Heart left ventricle (tissue), 13 donors: Measurements from ENCODE around the gene NIBAN1.

Source experiments
- POLR2A ChIP-seq, 2 donors: fragments of 450-650 bp; IDR thresholded peaks; one replicate each; pipeline ENCODE4 v1.6.1; 2017; ENCODE audit warnings: antibody characterized with exemption in 2 of 2, mild to moderate bottlenecking in 2 of 2, moderate library complexity in 2 of 2
- TF ChIP-seq, protein P1 (sequence below), 12 donors: fragments of 200-600 bp; sonication (generic) in 4 of 12; IDR thresholded peaks; one replicate each; pipeline versions ENCODE4 v1.5.0 to v1.8.0; 2018 to 2022; ENCODE audit warnings: antibody characterized with exemption in 12 of 12, mild to moderate bottlenecking in 5 of 12
- donor health status: ischemic (EF 13 %, LVEDD 7.1; RV severe dilation, severe dysfunction).
- donor health status: DM: no; HTN: yes; CAD: no.
- donor health status: DM: no; HTN: no; CAD: no.
- donor health status: ischemic (EF 25% LVEDD 6.9; RV normal size, moderate dysfunction).
- donor health status: ischemic (EF 25% LVEDD 5.7; RV mildly dilated, moderate dysfunction).
- donor health status: ischemic (EF 35%, LVEDD 5.7; RV mildly dilated, moderate dysfunction).
- donor health status: nonischemic (EF 11% LVEDD 7.7; RV severe dilation, severe dysfunction).
- donor health status: DM: yes; HTN: yes; CAD: no.
- donor health status: PGD.
- donor health status: ischemic (EF 29% LVEDD 5.4; RV normal size, mild dysfunction).
- donor health status: nonischemic (EF 23%, LVEDD 6.1; RV moderate dilation, normal function).

DNA sequence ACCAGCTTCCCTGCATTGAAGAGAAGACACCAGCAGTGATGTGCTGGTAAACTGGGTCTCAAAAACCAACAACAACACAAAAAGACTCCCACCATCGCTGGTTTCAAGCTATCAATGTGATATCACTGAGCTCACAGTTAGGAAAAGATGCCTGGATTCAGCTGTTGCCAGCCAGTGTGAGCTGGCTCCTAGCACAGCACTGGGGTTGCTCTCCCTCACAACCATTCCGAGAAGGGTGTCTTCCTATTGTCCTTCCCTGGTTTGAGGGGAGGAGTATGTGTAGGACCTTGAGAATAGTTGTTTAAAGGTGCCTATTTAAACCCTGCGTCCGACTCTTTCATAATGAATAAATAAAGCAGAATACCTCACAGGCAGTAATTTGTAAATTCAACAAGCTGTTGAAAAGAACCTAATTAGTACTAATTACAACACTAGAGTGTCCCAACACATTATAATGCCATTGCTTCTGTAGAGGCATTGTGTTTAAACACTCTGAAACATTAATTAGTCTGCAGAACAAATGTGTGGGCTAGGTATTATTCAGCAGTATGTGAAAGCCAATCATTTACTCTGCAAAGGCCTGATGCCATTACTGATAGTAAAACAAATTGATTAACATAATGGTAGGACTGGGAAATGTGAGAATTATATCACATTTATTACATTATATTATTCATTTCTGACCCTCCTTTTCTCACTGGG, 17.2 kb downstream of the NIBAN1 start:
- TF ChIP-seq, protein P1, sequence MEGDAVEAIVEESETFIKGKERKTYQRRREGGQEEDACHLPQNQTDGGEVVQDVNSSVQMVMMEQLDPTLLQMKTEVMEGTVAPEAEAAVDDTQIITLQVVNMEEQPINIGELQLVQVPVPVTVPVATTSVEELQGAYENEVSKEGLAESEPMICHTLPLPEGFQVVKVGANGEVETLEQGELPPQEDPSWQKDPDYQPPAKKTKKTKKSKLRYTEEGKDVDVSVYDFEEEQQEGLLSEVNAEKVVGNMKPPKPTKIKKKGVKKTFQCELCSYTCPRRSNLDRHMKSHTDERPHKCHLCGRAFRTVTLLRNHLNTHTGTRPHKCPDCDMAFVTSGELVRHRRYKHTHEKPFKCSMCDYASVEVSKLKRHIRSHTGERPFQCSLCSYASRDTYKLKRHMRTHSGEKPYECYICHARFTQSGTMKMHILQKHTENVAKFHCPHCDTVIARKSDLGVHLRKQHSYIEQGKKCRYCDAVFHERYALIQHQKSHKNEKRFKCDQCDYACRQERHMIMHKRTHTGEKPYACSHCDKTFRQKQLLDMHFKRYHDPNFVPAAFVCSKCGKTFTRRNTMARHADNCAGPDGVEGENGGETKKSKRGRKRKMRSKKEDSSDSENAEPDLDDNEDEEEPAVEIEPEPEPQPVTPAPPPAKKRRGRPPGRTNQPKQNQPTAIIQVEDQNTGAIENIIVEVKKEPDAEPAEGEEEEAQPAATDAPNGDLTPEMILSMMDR (IDR thresholded peaks at IDR 0.05), result no peak
- no peak for TF ChIP-seq POLR2A (IDR thresholded peaks at IDR 0.05)
